Mesodermal cell (in vitro differentiated cells): ENCODE data around the gene ILF3.
A peak's percentile ranks its signal among the peaks of the same experiment; 100 is the strongest.

ENCODE experiments used
- H3K27ac ChIP-seq: 2 replicates; pipeline ENCODE4 v1.7.0; 2013; ENCODE audit warnings: mild to moderate bottlenecking, low read depth, low read length, moderate library complexity; ENCODE audit not compliant: severe bottlenecking
- H3K36me3 ChIP-seq: 2 replicates; pipeline ENCODE4 v1.7.1; 2013; ENCODE audit warnings: mild to moderate bottlenecking, low read length, moderate library complexity; ENCODE audit not compliant: control insufficient read depth, insufficient read depth
- H3K4me1 ChIP-seq: one replicate; pipeline ENCODE4 v1.7.1; 2013; ENCODE audit warnings: mild to moderate bottlenecking, low read length; ENCODE audit not compliant: insufficient read depth, control insufficient read depth, poor library complexity, severe bottlenecking
- H3K4me3 ChIP-seq: 2 replicates; pipeline ENCODE4 v1.7.0; 2013; ENCODE audit warnings: low read length, control low read depth, mild to moderate bottlenecking; ENCODE audit not compliant: insufficient read depth, poor library complexity, severe bottlenecking; ENCODE audit errors: extremely low read depth
- H3K9me3 ChIP-seq: 2 replicates; pipeline ENCODE4 v1.7.1; 2013; ENCODE audit warnings: mild to moderate bottlenecking, low read length, moderate library complexity; ENCODE audit not compliant: control insufficient read depth
- WGBS, 2 experiments: methylation state at CpG; one replicate each; pipeline ENCODE4 v1.1.5; 2013; ENCODE audit warnings: missing lambda C conversion rate in 2 of 2; ENCODE audit not compliant: insufficient coverage in 2 of 2; 5-methylcytosine and 5-hydroxymethylcytosine counted together

ILF3 gene

GRCh38 chr19:10699650-10700335 is 45.6 kb downstream of the ILF3 start:
- Histone ChIP-seq H3K36me3 (peaks cover 5% of the 10 kb centered on the region), H3K4me3 (no peak overlapping the region), H3K4me1 (peaks cover under 1% of the 10 kb centered on the region), H3K27ac (no peak overlapping the region), H3K9me3 (no peaks in the 10 kb centered on the region)
- 53 to 59% methylated on average over 6 to 12 of the region's 15 CpGs for WGBS, 2 experiments

GRCh38 chr19:10701955-10702525 is 47.9 kb downstream of the ILF3 start:
- peak overlapping the region; percentile 79 for H3K4me3 ChIP-seq
- peaks cover 5% of the 10 kb centered on the region for H3K36me3 ChIP-seq
- peak overlapping the region; percentile 68 for H3K27ac ChIP-seq
- WGBS, 2 experiments: 4 to 9% methylated on average over 20 of the region's 24 CpGs
- H3K4me1 ChIP-seq: no peaks in the 10 kb centered on the region
- H3K9me3 ChIP-seq: no peaks in the 10 kb centered on the region

DNA sequence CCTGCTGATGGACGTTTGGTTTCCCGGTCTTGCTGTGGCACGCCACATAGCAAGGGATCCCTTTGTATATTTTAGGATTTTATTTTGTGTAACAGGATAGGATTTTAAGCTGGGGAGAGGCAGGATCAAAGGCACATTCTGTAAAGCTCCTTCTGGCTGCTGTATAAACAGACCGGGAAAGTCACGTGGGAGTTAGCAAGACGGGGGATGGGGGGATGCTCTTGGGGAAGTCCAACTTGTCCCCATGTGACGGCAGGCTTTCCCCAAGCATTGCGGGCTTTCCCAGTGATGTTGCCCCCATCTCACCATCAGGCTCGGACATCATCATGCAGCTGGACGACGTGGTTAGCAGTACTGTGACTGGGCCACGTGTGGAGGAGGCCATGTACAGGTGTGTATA is 52.8 kb downstream of the ILF3 start:
- peaks cover 3% of the 10 kb centered on the region for H3K4me1 ChIP-seq
- no peak overlapping the region for H3K4me3 ChIP-seq
- H3K27ac ChIP-seq: no peak overlapping the region
- peaks cover 8% of the 10 kb centered on the region for H3K36me3 ChIP-seq
- no peaks in the 10 kb centered on the region for H3K9me3 ChIP-seq
- 90 to 93% methylated on average over 7 to 9 of the region's 12 CpGs for WGBS, 2 experiments

DNA sequence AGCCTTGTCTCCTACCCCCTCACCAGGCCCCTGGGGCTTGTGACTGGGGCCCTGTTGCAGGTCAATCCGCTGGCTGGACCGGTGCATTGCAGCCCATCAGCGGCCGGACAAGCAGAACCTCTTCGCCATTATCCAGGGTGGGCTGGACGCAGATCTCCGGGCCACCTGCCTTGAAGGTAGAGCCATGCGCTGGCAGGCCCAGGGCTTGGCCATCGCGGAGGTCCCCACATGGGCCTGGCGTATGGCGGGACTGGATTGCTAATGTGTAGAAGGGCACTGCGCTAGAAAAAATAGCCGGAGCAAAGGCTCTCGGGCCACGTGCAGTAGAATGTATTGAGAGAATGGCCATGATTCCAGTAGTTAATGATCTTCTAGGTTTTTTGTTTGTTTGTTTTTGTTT is 53.3 kb downstream of the ILF3 start:
- no peak overlapping the region for H3K4me3 ChIP-seq
- H3K4me1 ChIP-seq: peaks cover 3% of the 10 kb centered on the region
- peaks cover 8% of the 10 kb centered on the region for H3K36me3 ChIP-seq
- no peaks in the 10 kb centered on the region for H3K9me3 ChIP-seq
- WGBS, 2 experiments: 94 to 95% methylated on average over 15 to 16 of the region's 16 CpGs
- H3K27ac ChIP-seq: no peak overlapping the region

DNA sequence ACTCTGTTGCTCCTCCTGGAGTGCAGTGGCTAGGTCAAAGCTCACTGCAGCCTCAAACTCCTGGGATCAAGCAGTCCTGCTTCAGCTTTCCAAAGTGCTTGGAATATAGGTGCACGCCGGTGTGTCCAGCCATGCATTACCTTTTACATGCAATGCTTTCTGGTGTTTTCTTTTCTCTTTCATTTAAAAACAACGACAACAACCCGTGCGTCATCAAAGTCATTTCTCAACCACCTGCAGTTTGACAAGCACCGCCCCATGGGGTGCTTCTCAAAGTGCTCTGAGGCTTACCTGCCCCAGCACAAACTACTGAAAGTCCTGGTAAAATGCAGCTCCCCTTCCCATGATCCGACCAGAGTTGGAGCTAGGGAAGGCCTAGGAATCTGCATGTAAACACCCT is 54.1 kb downstream of the ILF3 start:
- H3K36me3 ChIP-seq: peaks cover 4% of the 10 kb centered on the region
- H3K4me1 ChIP-seq: peaks cover 3% of the 10 kb centered on the region
- H3K27ac ChIP-seq: no peak overlapping the region
- no peak overlapping the region for H3K4me3 ChIP-seq
- no peaks in the 10 kb centered on the region for H3K9me3 ChIP-seq
- 92 to 94% methylated on average over 6 of the region's 7 CpGs for WGBS, 2 experiments

DNA sequence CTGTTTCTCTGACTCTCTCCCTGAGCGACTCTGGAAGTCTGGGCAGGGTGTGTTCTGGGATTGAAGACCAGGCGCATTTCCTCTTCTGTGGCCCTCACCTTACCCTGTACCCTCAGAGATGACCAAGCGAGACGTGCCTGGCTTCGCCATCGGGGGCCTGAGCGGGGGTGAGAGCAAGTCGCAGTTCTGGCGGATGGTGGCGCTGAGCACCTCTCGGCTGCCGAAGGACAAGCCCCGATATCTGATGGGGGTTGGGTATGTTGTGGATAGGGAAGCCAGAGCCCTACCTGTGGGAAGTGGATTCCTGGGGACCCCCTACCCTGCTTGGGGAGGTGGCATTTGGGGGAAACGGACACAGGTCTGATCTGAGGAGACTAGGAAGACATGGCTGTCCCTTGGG is 57.9 kb downstream of the ILF3 start:
- no peak overlapping the region for H3K4me3 ChIP-seq
- no peak overlapping the region for H3K27ac ChIP-seq
- peaks cover 3% of the 10 kb centered on the region for H3K4me1 ChIP-seq
- peaks cover 8% of the 10 kb centered on the region for H3K36me3 ChIP-seq
- WGBS, 2 experiments: 88 to 96% methylated on average over 4 to 14 of the region's 14 CpGs
- H3K9me3 ChIP-seq: no peaks in the 10 kb centered on the region

- 95 to 98% methylated on average over 20 to 21 of the region's 23 CpGs for WGBS, 2 experiments
Measured at GRCh38 chr19:10712754-10713153, 58.6 kb downstream of the ILF3 start.

GRCh38 chr19:10713317-10713716 is 59.2 kb downstream of the ILF3 start:
- no peak overlapping the region for H3K4me3 ChIP-seq
- no peak overlapping the region for H3K27ac ChIP-seq
- H3K36me3 ChIP-seq: peaks cover 5% of the 10 kb centered on the region
- no peaks in the 10 kb centered on the region for H3K9me3 ChIP-seq
- 97 to 100% methylated on average over 2 to 5 of the region's 5 CpGs for WGBS, 2 experiments
- no peaks in the 10 kb centered on the region for H3K4me1 ChIP-seq

More at GRCh38 chr19:10712754-10713153, 58.6 kb downstream of the ILF3 start:
- Histone ChIP-seq H3K36me3 (peaks cover 5% of the 10 kb centered on the region), H3K4me1 (no peaks in the 10 kb centered on the region), H3K27ac (no peak overlapping the region), H3K9me3 (no peaks in the 10 kb centered on the region), H3K4me3 (no peak overlapping the region)

- H3K4me3 ChIP-seq: peak overlapping the region; percentile 16
- no peaks in the 10 kb centered on the region for H3K9me3 ChIP-seq
- peaks cover 12% of the 10 kb centered on the region for H3K4me1 ChIP-seq
- H3K27ac ChIP-seq: peak overlapping the region; percentile 66
- WGBS, 2 experiments: 39 to 57% methylated on average over 9 to 12 of the region's 12 CpGs
- peaks cover 17% of the 10 kb centered on the region for H3K36me3 ChIP-seq
Measured at GRCh38 chr19:10717054-10717355, 62.9 kb downstream of the ILF3 start.

DNA sequence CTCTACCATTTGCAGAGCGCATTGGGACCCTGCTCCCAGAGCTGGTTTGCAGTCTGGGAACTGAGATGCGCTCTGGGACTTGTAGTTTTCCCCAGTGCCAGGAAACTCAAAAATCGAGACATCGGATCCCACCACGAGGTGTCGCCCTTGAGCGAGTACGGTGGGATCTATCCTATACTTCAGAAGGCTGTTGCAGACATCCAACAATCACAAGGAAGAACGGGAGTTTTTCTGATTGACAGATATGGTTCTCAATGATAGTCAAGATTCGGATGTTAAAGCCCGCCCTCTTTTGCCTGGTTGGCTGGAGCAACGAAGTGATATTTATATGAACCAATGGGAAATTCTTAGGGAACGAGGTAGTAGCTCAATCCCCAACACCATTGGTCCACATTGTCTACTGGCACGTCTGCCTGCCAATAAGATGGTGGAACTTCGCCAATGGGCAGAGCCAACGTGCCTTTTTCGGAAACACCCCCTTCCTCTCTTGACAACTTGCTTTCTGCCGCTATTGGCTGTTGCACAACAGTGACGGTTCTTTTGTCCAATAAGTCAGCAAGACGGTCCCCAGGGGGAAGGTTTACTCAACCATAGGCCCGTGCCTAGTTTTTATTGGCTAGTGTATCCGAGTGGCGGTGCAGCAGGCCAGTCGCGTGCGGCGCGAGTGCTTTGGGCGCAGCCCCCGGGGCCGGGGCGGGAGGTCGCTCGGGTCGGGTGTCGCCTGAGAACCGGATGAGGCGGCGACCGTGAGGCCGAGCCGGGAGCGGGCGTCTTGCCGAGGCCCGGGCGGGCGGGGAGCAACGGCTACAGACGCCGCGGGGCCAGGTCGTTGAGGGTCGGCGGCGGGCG is 63.4 kb downstream of the ILF3 start, which contains the start of gene DNM2:
TSS of gene DNM2 (plus strand) at position 724 of the 849 bp plus-strand sequence. CDS start 164 bp downstream, outside the sequence.
- Histone ChIP-seq H3K4me1 (peaks cover 12% of the 10 kb centered on the region), H3K27ac (peak within 1 kb of the TSS; percentile 90), H3K4me3 (peak within 1 kb of the TSS; percentile 82), H3K9me3 (no peaks in the 10 kb centered on the region), H3K36me3 (peaks cover 21% of the 10 kb centered on the region)
- 0 to 1% methylated on average over 48 to 54 of the region's 57 CpGs for WGBS, 2 experiments
